SK-N-MC (cell line): ENCODE measurements around the gene CCNL1.

Experiments
- DNase-seq: peaks from one replicate; pipeline ENCODE4 v3.0.0-alpha.2; 2011; ENCODE audit warnings: low read depth, low spot score
- H3K27ac ChIP-seq: fragments of 200-600 bp; sonication (generic); 2 replicates; pipeline ENCODE4 v1.5.1; 2016; ENCODE audit warnings: mixed run types
- H3K36me3 ChIP-seq: fragments of 200-600 bp; sonication (generic); 2 replicates; pipeline ENCODE4 v1.6.1; 2017; ENCODE audit warnings: antibody characterized with exemption, low read length, mixed read lengths; ENCODE audit not compliant: insufficient read depth
- H3K4me3 ChIP-seq: fragments of 200-600 bp; sonication (generic); 2 replicates; pipeline ENCODE4 v1.5.1; 2016
- H3K9ac ChIP-seq: fragments of 200-600 bp; sonication (generic); 2 replicates; pipeline ENCODE4 v1.8.0; 2017; ENCODE audit warnings: mixed run types, mixed read lengths; ENCODE audit not compliant: insufficient read length
- H3K9me3 ChIP-seq: fragments of 200-600 bp; sonication (generic); 2 replicates; pipeline ENCODE4 v1.6.1; 2017; ENCODE audit warnings: low read depth, mild to moderate bottlenecking, antibody characterized with exemption, low read length, moderate library complexity, mixed read lengths
- EZH2 ChIP-seq: fragments of 200-600 bp; sonication (generic); IDR thresholded peaks from one replicate; pipeline ENCODE4 v1.6.1; 2017; ENCODE audit warnings: antibody characterized with exemption
- FOXP2 ChIP-seq: optimal IDR thresholded peaks from 2 replicates; pipeline ENCODE3; 2011; ENCODE audit warnings: mild to moderate bottlenecking, moderate library complexity; ENCODE audit not compliant: insufficient read depth; ENCODE audit errors: extremely low read length, control extremely low read depth
- POLR2AphosphoS5 ChIP-seq: IDR thresholded peaks from 2 replicates; pipeline ENCODE4 v1.6.1; 2012; ENCODE audit warnings: mild to moderate bottlenecking, low read depth, low read length, borderline replicate concordance

Gene CCNL1

GRCh38 chr3:157130467-157131251, 29.3 kb downstream of the CCNL1 start:
- H3K4me3 ChIP-seq: peak overlapping the region; percentile 64
- peak overlapping the region; percentile 69 for H3K27ac ChIP-seq
- DNase-seq: peak; percentile 56
- no peak for TF ChIP-seq EZH2
- no peak for TF ChIP-seq FOXP2
- TF ChIP-seq POLR2AphosphoS5: no peak
- no peaks in the 10 kb centered on the region for H3K36me3 ChIP-seq
- peak overlapping the region; percentile 42 for H3K9ac ChIP-seq
- H3K9me3 ChIP-seq: no peaks in the 10 kb centered on the region

GRCh38 chr3:157129803-157130466, 30.0 kb downstream of the CCNL1 start:
- H3K4me3 ChIP-seq: peak overlapping the region; percentile 64
- H3K9me3 ChIP-seq: no peaks in the 10 kb centered on the region
- no peaks in the 10 kb centered on the region for H3K36me3 ChIP-seq
- H3K9ac ChIP-seq: peak overlapping the region; percentile 42
- no peak for DNase-seq
- H3K27ac ChIP-seq: peak overlapping the region; percentile 69
- TF ChIP-seq POLR2AphosphoS5: no peak
- TF ChIP-seq FOXP2: no peak
- no peak for TF ChIP-seq EZH2

GRCh38 chr3:157128771-157129681, 30.9 kb downstream of the CCNL1 start:
- TF ChIP-seq EZH2 (no peak), FOXP2 (no peak), POLR2AphosphoS5 (no peak)
- H3K9ac ChIP-seq: no peak overlapping the region

GRCh38 chr3:157127831-157128767, 31.8 kb downstream of the CCNL1 start:
- Histone ChIP-seq H3K9me3 (no peaks in the 10 kb centered on the region), H3K9ac (no peak overlapping the region), H3K4me3 (no peak overlapping the region), H3K36me3 (no peaks in the 10 kb centered on the region), H3K27ac (peak overlapping the region; percentile 59; the same call in 1 of the 2 replicates)
- no peak for DNase-seq
- no peak for TF ChIP-seq EZH2

More at GRCh38 chr3:157128771-157129681, 30.9 kb downstream of the CCNL1 start:
- DNase-seq: no peak
- H3K4me3 ChIP-seq: no peak overlapping the region
- H3K9me3 ChIP-seq: no peaks in the 10 kb centered on the region
- no peaks in the 10 kb centered on the region for H3K36me3 ChIP-seq
- peak overlapping the region; percentile 59 for H3K27ac ChIP-seq

GRCh38 chr3:157127268-157127667, 32.7 kb downstream of the CCNL1 start:
- DNase-seq: no peak
- H3K9me3 ChIP-seq: no peaks in the 10 kb centered on the region
- no peaks in the 10 kb centered on the region for H3K36me3 ChIP-seq
- 0 out of 2 replicates have a peak overlapping the region, but pooled peaks have one; percentile 5 for H3K27ac ChIP-seq
- no peak overlapping the region for H3K9ac ChIP-seq
- no peak overlapping the region for H3K4me3 ChIP-seq
- TF ChIP-seq FOXP2 (no peak), EZH2 (no peak), POLR2AphosphoS5 (no peak)

- no peak overlapping the region for H3K9ac ChIP-seq
These were observed 33.6 kb downstream of the CCNL1 start for GRCh38 chr3:157126365-157126764.

GRCh38 chr3:157125101-157125500, 34.8 kb downstream of the CCNL1 start:
- Histone ChIP-seq H3K36me3 (no peaks in the 10 kb centered on the region), H3K9me3 (no peaks in the 10 kb centered on the region), H3K4me3 (no peak overlapping the region), H3K9ac (no peak overlapping the region), H3K27ac (no peak overlapping the region)
- TF ChIP-seq EZH2 (no peak), FOXP2 (no peak), POLR2AphosphoS5 (no peak)
- DNase-seq: no peak

More at GRCh38 chr3:157126365-157126764, 33.6 kb downstream of the CCNL1 start:
- no peak overlapping the region for H3K4me3 ChIP-seq
- no peaks in the 10 kb centered on the region for H3K9me3 ChIP-seq
- no peaks in the 10 kb centered on the region for H3K36me3 ChIP-seq
- no peak for TF ChIP-seq POLR2AphosphoS5
- TF ChIP-seq EZH2: no peak
- TF ChIP-seq FOXP2: no peak
- DNase-seq: no peak
- H3K27ac ChIP-seq: no peak overlapping the region

GRCh38 chr3:157123621-157124020, 36.3 kb downstream of the CCNL1 start:
- TF ChIP-seq POLR2AphosphoS5 (no peak), EZH2 (no peak), FOXP2 (no peak)
- no peak overlapping the region for H3K9ac ChIP-seq
- DNase-seq: no peak
- no peak overlapping the region for H3K4me3 ChIP-seq
- no peaks in the 10 kb centered on the region for H3K36me3 ChIP-seq
- H3K27ac ChIP-seq: no peak overlapping the region
- no peaks in the 10 kb centered on the region for H3K9me3 ChIP-seq
